Panc1 (cell line): Measurements from ENCODE around the gene ME2.

Experiments used
- POLR2AphosphoS5 ChIP-seq: IDR thresholded peaks from 2 replicates; pipeline ENCODE4 v1.6.1; 2012; ENCODE audit warnings: mild to moderate bottlenecking, low read depth, low read length, moderate library complexity
- SIN3A ChIP-seq: IDR thresholded peaks from 2 replicates; pipeline ENCODE4 v1.6.1; 2012; ENCODE audit warnings: low read depth, mild to moderate bottlenecking, low read length, moderate library complexity, borderline replicate concordance; ENCODE audit not compliant: insufficient read depth
- TF ChIP-seq, protein P1 (sequence below): fragments of 450-650 bp; IDR thresholded peaks from 2 replicates; pipeline ENCODE4 v1.5.1; 2017; ENCODE audit warnings: mild to moderate bottlenecking
- TF ChIP-seq, protein P2 (sequence below), 2 experiments: IDR thresholded peaks; 2 replicates each; pipeline ENCODE4 v1.6.1; 2011 to 2012; ENCODE audit warnings: low read depth in 2 of 2, control low read depth in 1 of 2, low read length in 1 of 2, mild to moderate bottlenecking in 1 of 2, moderate library complexity in 1 of 2; ENCODE audit not compliant: insufficient read depth in 1 of 2

DNA sequence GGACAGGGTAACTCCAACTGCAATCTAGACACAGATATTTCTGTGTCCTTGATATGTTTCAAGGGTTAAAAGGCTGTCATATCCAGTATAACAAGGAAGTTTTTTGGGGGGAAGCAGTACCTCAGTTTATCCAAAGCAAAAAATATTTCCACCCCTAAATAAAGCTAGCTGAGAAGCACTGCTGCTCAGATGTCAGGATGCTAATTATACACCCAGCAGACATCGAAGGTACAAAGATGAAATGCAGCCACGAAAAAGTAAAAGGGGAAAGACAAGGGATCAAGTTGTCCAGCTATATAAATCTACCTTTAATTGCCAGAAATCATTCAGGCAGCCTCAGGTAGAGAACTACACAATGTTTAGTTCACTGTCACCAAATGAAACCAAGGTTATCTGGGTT is 115.1 kb downstream of the ME2 start:
- TF ChIP-seq, protein P1, sequence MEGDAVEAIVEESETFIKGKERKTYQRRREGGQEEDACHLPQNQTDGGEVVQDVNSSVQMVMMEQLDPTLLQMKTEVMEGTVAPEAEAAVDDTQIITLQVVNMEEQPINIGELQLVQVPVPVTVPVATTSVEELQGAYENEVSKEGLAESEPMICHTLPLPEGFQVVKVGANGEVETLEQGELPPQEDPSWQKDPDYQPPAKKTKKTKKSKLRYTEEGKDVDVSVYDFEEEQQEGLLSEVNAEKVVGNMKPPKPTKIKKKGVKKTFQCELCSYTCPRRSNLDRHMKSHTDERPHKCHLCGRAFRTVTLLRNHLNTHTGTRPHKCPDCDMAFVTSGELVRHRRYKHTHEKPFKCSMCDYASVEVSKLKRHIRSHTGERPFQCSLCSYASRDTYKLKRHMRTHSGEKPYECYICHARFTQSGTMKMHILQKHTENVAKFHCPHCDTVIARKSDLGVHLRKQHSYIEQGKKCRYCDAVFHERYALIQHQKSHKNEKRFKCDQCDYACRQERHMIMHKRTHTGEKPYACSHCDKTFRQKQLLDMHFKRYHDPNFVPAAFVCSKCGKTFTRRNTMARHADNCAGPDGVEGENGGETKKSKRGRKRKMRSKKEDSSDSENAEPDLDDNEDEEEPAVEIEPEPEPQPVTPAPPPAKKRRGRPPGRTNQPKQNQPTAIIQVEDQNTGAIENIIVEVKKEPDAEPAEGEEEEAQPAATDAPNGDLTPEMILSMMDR: no peak
- no peak for TF ChIP-seq SIN3A
- TF ChIP-seq, protein P2, sequence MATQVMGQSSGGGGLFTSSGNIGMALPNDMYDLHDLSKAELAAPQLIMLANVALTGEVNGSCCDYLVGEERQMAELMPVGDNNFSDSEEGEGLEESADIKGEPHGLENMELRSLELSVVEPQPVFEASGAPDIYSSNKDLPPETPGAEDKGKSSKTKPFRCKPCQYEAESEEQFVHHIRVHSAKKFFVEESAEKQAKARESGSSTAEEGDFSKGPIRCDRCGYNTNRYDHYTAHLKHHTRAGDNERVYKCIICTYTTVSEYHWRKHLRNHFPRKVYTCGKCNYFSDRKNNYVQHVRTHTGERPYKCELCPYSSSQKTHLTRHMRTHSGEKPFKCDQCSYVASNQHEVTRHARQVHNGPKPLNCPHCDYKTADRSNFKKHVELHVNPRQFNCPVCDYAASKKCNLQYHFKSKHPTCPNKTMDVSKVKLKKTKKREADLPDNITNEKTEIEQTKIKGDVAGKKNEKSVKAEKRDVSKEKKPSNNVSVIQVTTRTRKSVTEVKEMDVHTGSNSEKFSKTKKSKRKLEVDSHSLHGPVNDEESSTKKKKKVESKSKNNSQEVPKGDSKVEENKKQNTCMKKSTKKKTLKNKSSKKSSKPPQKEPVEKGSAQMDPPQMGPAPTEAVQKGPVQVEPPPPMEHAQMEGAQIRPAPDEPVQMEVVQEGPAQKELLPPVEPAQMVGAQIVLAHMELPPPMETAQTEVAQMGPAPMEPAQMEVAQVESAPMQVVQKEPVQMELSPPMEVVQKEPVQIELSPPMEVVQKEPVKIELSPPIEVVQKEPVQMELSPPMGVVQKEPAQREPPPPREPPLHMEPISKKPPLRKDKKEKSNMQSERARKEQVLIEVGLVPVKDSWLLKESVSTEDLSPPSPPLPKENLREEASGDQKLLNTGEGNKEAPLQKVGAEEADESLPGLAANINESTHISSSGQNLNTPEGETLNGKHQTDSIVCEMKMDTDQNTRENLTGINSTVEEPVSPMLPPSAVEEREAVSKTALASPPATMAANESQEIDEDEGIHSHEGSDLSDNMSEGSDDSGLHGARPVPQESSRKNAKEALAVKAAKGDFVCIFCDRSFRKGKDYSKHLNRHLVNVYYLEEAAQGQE (IDR thresholded peaks at IDR 0.05; ENCODE audit: insufficient read depth in 1 of 2, low read depth in 2 of 2, low read length in 1 of 2): no peak
- TF ChIP-seq POLR2AphosphoS5: no peak
